HG03097 (cell line): ENCODE data around the gene TMC1.
A peak's percentile ranks its signal among the peaks of the same experiment; 100 is the strongest.
"Not testable (repeated sequence)": the region's sequence is repeated elsewhere in the genome, so short reads cannot be mapped to it uniquely, and the experiment has no call there.

Source experiments
- ATAC-seq: cut with Tn5 transposase; IDR thresholded peaks from one replicate; pipeline ENCODE4 v1.9.1; 2021; ENCODE audit not compliant: unreplicated experiment, low FRiP score

TMC1 gene

GRCh38 chr9:72521416-72521815, at the start of gene TMC1:
Gene TMC1 (plus strand): TSS chr9:72521608. CDS start chr9:72648649, 127,041 bp downstream.
- ATAC-seq, result not testable (repeated sequence)

- ATAC-seq, result peak; percentile 74
Observed at GRCh38 chr9:72473474-72474261, 47.7 kb upstream of the TMC1 start.

GRCh38 chr9:72474676-72475075, 46.7 kb upstream of the TMC1 start:
- ATAC-seq, result no peak

- ATAC-seq, result no peak
Observed at GRCh38 chr9:72476100-72476499, 45.3 kb upstream of the TMC1 start.

GRCh38 chr9:72476617-72477437, 44.6 kb upstream of the TMC1 start:
- ATAC-seq, result no peak

GRCh38 chr9:72477930-72478518, 43.4 kb upstream of the TMC1 start:
- ATAC-seq, result no peak

GRCh38 chr9:72478966-72479365, 42.4 kb upstream of the TMC1 start:
- no peak for ATAC-seq

GRCh38 chr9:72480261-72480660, 41.1 kb upstream of the TMC1 start:
- ATAC-seq, result not testable (repeated sequence)

- ATAC-seq, result no peak
Observed at GRCh38 chr9:72480921-72481320, 40.5 kb upstream of the TMC1 start.

- ATAC-seq, result no peak
Observed at GRCh38 chr9:72485821-72486593, 35.4 kb upstream of the TMC1 start.

- ATAC-seq, result no peak
Observed at GRCh38 chr9:72486594-72486955, 34.8 kb upstream of the TMC1 start.

- not testable (repeated sequence) for ATAC-seq
Observed at GRCh38 chr9:72487665-72488064, 33.7 kb upstream of the TMC1 start.

GRCh38 chr9:72489986-72490385, 31.4 kb upstream of the TMC1 start:
- no peak for ATAC-seq

GRCh38 chr9:72491242-72491641, 30.2 kb upstream of the TMC1 start:
- no peak for ATAC-seq

- ATAC-seq, result no peak
Observed at GRCh38 chr9:72494051-72494450, 27.4 kb upstream of the TMC1 start.

- no peak for ATAC-seq
Observed at GRCh38 chr9:72497447-72498046, 23.9 kb upstream of the TMC1 start.

GRCh38 chr9:72506615-72507014, 14.8 kb upstream of the TMC1 start:
- ATAC-seq, result no peak

- no peak for ATAC-seq
Observed at GRCh38 chr9:72509053-72509452, 12.4 kb upstream of the TMC1 start.

- ATAC-seq, result no peak
Observed at GRCh38 chr9:72509635-72510034, 11.8 kb upstream of the TMC1 start.

GRCh38 chr9:72521011-72521410, 397 bp upstream of the TMC1 start:
- ATAC-seq, result not testable (repeated sequence)
